Measurements from ENCODE around the gene NPR2.

NPR2 gene

GRCh38 chr9:35801328-35802128, 10.1 kb downstream of the NPR2 start:
- DNase-seq, result no peak

DNA sequence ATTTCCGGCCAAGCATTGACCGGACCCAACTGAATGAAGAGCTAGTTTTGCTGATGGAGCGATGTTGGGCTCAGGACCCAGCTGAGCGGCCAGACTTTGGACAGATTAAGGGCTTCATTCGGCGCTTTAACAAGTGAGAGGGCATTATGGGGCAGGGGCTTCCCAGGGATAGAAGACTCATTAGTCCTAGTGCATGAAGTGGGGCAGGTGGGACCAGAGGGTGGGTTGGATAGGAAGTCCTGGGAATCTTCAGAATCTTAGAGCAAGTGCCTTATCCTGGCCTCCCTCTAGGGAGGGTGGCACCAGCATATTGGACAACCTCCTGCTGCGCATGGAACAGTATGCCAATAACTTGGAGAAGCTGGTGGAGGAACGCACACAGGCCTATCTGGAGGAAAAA, 14.7 kb downstream of the NPR2 start:
- no peak for DNase-seq

GRCh38 chr9:35808433-35808832, 17.0 kb downstream of the NPR2 start:
- no peak for DNase-seq

GRCh38 chr9:35810122-35810521, 18.7 kb downstream of the NPR2 start:
- no peak for DNase-seq

GRCh38 chr9:35811381-35812024, 20.1 kb downstream of the NPR2 start:
- no peak for DNase-seq

DNA sequence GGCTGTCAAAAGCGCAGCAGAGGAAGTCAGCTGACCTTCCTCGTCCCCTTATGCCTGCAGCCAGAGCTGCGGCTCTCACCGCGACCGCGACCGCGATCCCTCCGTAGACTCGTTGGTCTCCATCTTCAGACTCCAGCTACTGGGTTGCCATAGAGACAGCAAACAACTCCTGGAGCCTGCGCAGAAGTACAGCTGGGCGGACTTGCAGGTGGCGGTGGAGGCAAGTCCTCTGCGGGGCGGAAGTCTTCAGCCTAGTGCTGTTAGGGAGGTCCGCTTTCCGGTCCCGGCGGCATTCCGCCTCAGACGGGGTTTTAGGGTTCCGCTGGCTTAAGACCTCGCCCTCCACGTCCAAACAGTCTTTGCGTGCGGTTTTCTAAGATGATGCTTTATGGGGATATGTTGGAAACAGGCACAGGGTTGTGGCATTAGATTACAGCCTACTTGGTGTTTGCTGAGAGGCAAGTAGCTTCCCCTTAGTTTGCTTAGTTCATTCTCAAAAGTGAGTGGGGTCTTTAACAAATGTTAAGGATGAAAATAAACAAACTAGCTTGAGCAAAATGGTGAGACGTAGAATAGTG, 20.7 kb downstream of the NPR2 start, which contains the start of gene SPAG8:
TSS of gene SPAG8 (minus strand) at position 238 of the 578 bp plus-strand sequence. CDS start at position 123, 115 bp downstream.
- DNase-seq, result peak; percentile 92

- DNase-seq, result no peak
These were observed 22.2 kb downstream of the NPR2 start for GRCh38 chr9:35813434-35814105.

DNA sequence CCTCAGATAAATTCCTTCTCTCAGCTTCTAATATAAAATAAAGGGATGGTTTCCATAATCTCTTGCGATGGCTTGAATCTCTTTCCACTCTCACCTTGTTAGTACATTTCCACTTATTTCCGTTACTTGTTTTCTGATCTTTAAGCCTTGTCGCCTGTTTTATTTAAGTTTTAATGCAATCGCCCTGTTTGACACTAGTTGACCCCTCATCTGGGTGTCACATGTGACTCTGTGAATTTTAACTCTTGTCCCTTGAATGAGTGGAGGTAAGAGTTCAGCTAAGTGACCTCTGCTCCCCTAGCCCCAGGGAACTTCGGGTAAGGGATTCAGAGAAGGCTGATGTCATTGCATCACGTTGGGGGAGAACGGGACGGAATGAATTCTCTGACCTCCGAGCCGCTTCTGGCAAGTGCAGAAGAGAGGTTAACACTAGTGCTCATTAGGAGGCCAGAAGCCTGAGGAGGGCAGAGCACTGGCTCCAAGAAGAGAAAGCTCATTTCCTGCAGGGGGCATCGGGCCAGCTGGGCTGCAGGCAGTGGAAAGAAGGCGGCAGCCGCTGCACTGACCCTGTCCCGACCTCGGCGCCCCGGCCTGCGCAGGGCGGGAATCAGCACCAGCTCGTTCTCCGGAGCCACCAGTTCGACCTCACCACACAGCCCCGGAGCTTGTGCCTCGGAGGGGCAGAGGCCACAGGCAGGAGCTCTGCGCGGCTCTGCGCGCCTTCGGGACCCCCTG, 22.9 kb downstream of the NPR2 start:
- peak; percentile 10 for DNase-seq

DNA sequence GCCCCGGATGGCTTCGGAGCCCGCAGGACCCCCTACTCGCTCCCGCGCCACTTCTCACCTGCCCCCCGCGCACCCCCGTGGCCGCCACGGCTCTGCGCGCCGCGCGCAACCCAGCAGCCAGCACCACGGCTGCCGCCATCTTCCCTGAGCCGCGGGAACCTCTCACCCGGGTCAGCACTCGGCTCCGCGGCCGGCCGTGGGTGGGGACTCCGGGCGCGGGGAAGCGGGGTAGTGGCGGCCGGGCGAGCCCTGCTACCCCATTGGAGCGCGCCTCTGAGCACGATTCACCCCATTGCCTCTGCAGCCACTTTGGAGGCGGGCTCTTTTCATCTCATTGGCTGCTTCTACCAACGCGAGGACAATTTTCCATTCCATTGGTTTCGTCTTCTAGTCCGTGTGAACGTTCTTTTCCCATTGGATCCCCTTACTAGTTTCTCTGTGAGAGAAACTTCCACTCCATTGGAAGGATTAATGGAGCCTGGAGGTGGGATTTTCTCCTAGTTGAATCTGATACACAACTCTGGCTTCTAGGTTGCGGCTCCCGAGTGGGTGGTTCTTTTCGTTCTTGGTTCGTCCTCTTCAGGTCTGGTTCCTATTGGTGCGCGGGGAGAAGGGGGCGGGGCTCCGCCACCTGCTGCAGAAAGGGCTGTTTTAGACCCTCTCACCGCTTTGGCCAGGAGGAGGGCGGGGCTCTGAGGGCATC, 23.6 kb downstream of the NPR2 start, which contains the start of gene HINT2:
TSS of gene HINT2 (minus strand) at position 202 of the 703 bp plus-strand sequence. CDS start at position 139, 63 bp downstream.
- DNase-seq, result peak; percentile 96

DNA sequence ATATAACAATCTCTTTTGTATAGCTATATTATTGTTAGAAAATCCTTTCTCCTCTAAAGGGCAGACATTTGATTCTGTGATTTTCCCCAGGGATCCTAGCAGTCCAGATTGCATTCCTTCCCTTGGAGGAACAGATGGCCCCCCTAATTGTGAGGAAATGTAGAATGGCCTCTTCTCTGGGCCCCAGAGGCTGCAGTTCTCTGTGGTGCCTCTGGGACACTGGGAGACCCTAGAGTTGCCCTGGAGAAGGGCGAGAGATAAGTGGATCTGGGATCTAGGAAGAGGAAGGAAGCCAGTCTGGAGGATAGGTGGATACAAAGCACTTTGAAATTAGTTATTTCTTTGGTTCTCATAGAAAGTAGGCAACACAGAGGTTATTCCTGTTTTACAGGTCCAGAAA, 25.3 kb downstream of the NPR2 start:
- no peak for DNase-seq

GRCh38 chr9:35818341-35818740, 26.9 kb downstream of the NPR2 start:
- no peak for DNase-seq

DNA sequence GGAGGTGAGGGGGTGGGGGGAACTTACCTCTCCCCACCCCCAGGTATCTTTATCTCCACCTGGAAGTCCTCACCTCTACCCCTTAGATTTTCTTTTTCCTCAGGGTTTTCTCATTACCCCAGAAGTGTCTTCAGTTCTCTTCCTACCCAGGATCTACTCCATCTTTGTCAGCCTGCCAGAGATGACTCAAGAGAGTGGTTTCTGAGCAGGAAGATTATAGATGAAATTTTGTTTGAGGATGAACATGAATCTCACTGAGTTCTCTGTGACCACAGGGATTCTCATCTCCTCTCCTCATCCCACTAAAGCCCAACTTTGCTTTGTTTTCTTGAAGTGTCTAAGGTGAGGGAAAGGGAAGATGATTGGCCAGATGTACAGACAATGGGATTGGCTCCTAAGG, 28.7 kb downstream of the NPR2 start:
- no peak for DNase-seq

GRCh38 chr9:35822926-35823325, 31.5 kb downstream of the NPR2 start:
- DNase-seq, result no peak

- no peak for DNase-seq
These were observed 34.8 kb downstream of the NPR2 start for GRCh38 chr9:35826071-35826701.

GRCh38 chr9:35827486-35827885, 36.1 kb downstream of the NPR2 start:
- DNase-seq, result no peak

DNA sequence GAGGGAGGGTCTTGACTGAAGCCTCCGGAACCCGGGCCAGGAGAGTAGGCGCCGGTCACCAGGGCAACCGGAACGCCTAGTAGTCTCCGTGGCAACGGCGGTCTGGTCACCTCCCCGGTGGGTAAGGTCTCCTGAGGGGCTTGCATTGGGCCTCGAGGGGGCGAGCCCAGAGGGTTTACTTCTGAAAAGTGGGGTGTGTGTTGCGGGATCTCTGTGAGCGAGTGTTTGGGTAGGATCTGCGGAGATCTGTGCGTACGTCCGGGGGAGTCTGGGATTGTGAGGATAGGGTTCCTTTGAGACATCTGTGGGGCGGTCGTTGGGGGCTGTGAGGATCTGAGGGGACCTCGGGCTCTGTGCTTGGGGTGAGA, 37.3 kb downstream of the NPR2 start, which contains the start of gene FAM221B:
TSS of gene FAM221B (minus strand) at position 17 of the 368 bp plus-strand sequence. CDS start 2,571 bp downstream, outside the sequence.
- DNase-seq, result no peak

DNA sequence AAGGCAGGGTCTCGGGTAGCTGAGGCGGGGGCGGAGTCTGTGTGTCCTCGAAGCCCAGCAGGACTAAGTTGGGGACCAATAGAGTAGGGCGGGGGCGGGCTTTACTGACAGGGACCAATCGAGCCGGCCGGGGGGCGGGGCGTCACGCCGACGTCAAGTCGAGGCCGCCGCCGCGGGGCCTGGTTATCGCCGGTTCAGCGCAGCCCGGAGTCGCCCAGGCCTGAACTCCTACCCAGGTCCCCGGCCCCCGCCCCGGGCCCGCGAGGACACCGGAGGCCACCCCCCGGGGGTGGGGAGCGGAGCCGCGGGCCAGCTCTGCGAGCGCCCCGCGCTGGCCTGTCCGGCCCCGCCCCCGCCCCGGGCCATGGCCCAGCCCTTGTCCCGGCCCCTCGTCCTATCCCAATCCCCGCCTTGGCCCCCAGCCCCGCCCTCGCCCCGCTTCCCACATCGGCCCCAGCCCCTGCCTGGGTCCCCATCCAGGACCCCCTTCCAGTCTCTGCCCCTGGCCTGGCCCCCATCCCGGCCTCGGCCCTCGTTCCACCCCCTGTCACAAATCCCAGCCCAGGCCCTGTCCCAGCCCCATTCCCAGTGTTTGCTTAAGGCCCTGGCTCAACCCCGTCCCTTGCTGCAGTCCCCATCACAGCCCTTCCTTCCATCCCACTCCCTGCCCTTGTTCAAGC, 37.8 kb downstream of the NPR2 start, which contains the start of gene TMEM8B:
TSS of gene TMEM8B (plus strand) at position 145 of the 680 bp plus-strand sequence. CDS start at position 365, 220 bp downstream.
- peak; percentile 90 for DNase-seq

DNA sequence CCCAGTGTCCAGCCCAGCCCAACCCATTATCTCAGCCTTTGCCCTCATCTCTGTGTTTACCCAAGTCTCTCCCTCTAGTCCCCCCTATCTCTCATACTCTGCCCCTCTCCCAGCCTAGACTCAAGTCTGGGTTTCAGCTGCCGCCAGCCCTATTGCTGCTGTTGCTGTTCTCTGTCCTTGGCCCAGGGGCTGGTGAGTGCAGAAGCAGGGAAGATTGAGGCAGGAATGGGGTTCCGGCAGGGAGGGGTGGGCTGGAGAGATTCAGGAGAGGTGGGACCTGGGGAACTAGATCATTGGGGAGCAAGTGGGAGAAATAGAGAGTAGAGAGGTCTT, 38.3 kb downstream of the NPR2 start:
- no peak for DNase-seq

DNA sequence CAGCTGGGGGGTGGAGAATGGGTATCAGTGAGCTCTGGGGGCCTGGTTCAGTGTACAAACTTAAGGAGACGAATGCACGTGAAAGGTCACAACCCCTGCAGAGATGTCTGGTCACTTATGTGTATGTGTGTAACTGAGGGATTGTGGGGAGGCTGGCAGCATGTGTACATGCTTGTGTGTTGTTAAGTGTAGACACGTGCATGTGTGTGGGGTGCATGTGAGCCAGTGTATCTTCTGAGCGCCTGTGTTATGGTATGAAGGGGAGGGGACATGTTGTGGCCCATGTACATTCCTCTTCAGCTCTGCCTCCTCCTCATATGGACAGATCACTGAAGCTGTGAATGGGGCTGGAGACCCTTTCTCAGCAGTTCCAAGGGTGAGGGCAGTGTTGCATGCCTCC, 39.6 kb downstream of the NPR2 start:
- DNase-seq, result no peak

- DNase-seq, result no peak
These were observed 41.4 kb downstream of the NPR2 start for GRCh38 chr9:35832814-35833213.

All from activated effector memory CD4-positive, alpha-beta T cell treated with Interleukin-2 at 50 U/mL for 16 hours (primary cell).